GM21825 (cell line): ENCODE measurements around the gene ATRN.
"Not testable (repeated sequence)": the region's sequence is repeated elsewhere in the genome, so short reads cannot be mapped to it uniquely, and the experiment has no call there.

Source experiments
- ATAC-seq: cut with Tn5 transposase; IDR thresholded peaks from one replicate; pipeline ENCODE4 v1.9.1; 2021; ENCODE audit warnings: mild to moderate bottlenecking, moderate library complexity; ENCODE audit not compliant: unreplicated experiment

ATRN gene

DNA sequence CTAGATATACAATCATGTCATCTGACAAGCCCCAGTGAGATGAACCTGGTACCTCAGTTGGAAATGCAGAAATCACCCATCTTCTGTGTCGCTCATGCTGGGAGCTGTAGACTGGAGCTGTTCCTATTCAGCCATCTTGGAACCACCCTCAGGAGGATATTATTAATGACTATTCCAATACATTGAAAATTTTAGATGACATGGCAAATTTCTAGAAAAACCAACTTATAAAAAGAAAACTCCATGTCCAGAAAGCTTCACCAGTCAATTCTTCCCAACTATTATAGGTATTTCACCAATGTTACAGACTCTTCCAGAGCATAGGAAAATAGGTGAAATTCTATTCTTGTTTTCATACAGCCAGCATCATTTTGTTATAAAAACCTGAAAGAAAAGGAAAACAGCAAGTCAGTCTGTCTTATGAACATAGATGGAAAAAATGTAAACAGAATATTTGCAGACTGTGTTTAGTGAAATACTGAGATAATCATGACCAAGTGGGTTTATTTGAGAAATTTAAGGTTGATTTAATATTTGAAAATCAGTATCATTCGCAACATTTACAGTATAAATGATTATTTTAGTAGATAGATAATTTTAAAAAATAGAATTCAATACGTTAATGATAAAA is 43.3 kb downstream of the ATRN start:
- ATAC-seq = no peak

DNA sequence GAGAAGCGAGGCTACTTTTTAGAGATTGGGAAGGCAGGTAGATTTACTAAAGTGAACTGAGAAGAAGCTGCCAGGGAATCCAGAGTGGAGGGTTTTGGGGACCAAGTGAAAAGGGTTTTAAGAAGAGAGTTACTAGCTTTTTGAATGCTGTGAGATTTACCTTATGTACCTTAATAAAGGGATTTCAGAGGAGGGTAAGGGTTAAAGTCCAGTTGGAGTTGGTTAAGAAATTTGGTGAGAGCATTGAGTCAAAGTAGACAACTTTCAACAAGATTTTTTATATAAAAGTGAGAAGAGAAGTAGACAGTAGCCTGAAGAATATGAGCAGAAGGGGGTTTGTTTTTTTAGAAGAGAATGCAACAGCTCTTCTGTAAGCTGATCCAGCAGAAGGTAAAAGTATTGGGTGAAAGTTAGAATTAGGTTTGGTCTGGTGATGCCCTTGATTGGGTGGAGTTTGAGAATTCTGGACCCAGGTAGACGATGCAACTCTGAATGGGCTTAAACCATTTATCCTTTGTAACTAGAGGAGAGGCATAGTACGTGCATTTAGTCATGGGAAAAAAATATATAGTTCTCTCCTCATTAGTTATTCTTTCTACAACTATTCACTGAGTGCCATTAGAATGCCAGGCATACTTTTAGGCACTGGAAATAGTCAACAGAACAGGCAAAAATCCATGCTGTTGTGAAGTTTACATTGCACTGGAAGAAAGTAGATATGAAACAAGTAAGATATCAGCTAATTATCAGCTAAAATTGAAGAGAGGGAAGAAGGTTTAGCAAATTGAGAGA is 44.8 kb downstream of the ATRN start:
- no peak for ATAC-seq

DNA sequence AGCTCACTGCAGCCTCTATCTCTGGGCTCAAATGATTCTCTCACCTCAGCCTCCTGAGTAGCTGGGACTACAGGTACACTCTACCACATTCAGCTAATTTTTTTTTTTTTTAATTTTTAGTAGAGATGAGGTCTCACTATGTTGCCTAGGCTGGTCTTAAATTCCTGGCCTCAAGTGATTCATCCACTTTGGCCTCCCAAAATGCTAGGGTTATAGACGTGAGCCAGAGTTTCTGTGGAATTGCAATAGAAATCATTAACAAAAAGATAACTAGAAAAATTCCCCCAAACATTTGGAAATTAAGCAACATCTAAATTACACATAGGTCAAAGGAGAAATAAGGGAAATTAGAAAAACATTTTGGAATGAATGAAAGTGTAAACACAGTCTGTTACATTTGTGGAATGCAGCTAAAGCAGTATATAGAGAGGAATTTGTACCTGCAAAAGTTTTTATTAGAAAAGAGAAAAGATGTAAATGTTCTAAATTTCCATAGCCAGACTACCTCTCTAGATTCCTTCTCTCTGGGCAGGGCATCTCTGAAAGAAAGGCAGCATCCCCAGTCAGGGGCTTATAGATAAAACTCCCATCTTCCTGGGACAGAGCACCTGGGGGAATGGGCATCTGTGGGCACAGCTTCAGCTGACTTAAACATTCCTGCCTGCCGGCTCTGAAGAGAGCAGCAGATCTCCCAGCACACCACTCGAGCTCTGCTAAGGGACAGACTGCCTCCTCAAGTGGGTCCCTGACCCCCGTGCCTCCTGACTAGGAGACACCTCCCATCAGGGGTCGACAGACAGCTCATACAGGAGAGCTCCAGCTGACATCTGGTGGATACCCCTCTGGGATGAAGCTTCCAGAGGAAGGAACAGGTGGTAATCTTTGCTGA is 51.3 kb downstream of the ATRN start:
- no peak for ATAC-seq

DNA sequence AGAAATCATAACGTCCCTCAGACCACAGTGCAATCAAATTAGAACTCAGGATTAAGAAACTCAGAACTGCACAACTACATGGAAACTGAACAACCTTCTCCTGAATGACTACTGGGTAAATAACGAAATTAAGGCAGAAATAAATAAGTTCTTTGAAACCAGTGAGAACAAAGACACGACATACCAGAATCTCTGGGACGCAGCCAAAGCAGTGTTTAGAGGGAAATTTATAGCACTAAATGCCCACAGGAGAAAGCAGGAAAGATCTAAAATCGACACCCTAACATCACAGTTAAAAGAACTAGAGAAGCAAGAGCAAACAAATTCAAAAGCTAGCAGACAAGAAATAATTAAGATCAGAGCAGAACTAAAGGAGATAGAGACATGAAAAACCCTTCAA is 53.9 kb downstream of the ATRN start:
- not testable (repeated sequence) for ATAC-seq

DNA sequence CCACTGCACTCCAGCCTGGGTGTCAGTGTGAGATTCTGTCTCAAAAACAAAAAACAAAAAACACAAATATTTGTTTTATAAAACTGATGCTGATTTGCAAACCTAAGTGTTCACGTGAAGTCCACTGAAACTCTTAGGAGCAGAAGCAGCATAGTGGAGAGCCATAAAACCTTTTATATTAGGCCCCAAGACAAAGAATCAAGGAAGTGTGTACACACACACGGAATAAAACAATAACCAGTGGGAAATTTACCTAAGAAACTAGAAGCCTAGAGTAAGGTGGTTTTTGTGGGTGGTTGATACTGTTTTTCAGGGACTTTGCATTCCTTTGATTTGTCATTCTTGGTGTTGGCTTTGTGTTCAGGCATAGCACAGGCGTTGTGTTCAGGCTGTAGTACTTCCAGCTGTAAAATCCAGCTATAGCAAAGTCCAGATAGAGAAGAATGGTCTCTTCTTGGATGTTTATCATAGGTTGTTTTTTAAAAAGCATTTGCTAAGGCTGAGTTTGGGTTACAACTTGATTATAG is 61.3 kb downstream of the ATRN start:
- ATAC-seq = no peak

DNA sequence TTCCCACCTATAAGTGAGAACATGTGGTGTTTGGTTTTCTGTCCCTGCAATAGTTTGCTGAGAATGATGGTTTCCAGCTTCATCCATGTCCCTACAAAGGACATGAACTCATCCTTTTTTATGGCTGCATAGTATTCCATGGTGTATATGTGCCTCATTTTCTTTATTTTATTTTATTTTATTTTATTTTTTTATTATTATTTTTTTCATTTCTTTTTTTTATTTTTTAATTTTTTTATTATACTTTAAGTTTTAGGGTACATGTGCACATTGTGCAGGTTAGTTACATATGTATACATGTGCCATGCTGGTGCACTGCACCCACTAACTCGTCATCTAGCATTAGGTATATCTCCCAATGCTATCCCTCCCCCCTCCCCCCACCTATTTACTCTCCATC is 66.9 kb downstream of the ATRN start:
- ATAC-seq = not testable (repeated sequence)

DNA sequence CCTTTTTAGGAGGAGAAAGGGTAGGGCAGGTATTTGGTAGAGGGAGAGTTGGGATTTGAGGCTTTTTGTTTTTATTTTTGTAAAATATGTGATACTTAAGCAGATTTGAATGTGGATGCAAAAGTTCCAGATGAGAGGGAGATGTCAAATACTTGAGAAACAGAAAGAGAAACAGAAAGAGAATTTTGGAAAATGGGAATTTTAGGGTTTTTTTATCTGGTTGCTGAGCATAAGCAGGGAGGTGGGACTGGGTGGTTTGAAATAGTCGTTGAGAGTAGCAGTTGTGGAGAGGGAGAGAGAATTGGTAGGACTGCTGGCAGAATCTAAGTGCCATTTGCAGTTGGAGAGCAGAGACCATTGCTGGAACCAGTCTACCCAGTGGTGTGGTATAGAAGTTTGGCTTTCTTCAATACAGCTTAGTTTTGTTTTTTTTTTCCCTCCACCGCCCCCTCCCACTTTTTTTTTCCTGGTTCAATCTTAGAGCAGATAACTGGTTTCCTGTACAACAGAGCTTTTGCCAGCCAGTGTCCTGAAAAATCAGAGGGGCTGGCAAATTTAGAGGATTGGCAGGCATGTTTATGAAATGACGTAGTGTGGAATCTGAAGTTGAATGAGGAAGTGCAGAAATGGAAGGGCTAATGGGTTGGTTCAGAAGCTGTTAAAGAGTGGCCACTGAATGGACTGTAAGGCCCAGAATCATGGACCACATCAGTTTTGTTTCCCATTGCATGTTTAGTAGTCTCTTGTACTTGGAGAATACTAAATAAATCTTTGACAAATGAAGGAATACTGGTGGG is 68.7 kb downstream of the ATRN start:
- ATAC-seq = no peak

DNA sequence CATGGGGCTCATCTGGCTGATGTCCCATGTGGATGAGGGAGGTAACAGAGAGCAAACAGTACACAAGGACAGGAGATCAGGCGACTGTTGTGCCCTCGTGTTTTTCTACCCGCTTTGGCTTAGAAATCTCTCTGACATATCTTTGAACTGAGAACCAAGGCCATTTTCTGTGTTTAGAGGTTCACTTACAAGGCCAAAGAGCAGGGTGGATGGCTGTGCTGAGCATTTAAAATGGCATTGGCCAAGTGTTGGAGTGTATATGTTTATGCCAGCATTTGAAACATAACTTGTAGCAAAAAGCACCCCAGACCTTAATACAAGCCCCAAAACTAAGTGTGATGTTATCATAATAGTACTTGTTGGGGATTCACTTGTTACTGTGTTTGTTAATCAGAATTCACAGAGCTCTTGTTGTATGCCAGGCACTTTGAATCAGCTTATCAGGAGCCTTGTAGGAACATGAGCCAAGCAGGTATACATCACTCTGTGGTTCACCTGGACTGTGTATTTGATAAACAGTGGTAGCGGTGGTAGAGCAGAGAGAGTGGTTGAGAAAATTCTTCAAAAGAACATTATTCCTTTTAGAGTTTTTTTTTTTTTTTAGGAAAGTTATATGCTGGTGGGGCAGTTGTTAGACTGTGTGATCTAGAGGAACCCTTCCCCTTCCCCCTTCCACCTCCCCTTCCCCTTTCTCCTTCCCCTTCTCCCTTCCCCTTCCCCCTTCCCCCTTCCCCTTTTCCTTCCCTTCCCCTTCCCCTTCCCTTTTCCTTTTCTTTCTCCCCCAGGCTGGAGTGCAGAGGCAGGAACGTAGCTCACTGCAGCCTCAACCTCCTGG is 71.3 kb downstream of the ATRN start:
- ATAC-seq = no peak

DNA sequence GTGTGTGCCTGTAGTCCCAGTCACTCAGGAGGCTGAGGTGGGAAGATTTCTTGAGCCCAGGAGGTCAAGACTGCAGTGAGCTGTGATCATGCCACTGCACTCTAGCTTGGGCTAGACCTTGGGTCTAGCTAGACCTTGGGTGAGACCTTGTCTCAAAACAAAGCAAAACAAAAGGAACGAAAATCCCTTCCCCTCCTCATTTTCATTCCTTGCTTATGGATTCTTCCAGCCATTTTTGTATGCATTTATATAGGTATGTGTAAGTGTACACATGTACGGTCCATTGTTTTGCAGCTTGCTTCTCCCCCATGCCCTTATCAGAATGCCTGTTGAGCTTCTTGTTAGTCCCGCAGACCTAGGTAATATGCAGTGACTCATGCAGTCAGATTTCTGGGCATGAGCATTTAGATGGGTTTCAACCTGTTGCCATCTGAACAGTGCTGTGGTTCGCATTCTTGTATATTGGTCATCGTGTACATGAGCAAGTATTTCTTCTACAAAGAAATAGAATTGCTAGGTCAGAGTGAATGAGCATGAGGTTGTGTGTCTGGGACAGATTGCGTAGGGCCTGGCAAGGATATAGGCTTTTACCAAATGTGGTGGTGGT is 73.2 kb downstream of the ATRN start:
- ATAC-seq = no peak

DNA sequence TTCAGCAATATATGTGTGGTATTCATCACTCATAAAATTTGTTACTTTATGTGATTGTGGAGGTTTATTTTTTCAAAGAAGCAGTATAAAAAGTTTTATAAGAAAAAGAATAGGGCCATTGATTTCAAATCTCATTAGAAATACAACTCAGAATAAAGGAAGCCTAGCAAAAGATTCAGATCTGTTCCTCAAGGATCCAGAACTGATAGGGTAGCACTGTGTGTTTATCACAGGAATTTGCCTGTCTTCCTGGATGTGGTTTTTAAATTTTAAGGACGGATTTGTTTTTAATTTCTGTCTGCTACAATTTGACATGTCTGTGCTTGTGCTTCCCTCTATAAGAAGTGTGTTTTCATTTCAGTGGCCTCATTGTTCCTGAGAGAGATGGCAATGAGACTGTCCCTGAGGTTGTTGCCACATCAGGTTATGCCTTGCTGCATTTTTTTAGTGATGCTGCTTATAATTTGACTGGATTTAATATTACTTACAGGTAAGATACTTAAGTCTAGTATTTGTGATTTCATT is 74.6 kb downstream of the ATRN start:
- ATAC-seq = no peak

DNA sequence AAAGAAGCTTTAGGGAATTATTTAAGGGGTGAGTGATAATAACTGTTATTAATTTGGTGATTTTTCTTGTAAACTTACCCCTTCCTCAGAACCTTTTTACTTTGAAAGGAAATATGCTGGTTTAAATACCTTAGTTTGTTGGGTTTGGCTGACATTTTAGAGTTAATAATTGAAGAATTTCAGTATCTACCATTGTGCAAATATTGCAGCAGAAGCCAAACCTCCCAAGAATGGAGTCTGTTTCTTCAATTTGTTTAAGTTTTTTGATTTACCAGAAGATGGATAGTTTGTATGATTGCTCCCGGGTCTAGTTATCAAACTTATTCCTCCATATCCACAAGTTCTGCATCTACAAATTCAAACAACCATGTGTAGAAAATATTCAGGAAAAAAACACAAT is 77.1 kb downstream of the ATRN start:
- no peak for ATAC-seq

DNA sequence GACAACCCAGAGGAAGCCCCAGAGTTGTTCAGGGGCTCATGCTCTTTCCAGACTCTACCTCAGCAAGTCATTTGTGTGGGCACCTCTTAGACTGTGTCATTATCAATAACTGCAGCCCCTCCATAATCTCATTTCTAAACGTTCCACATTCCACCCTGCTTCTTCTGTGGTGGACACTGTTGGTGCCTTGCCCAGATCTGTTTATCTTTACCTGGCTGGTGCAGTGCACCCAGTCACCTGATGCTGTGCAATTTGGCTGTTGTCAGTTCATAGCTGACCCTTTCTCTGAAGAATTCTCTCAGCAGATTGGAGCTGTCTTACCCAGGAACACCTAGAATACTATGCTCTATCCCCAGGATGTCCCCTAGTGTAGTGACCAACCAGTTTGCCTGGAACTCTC is 80.0 kb downstream of the ATRN start:
- no peak for ATAC-seq

DNA sequence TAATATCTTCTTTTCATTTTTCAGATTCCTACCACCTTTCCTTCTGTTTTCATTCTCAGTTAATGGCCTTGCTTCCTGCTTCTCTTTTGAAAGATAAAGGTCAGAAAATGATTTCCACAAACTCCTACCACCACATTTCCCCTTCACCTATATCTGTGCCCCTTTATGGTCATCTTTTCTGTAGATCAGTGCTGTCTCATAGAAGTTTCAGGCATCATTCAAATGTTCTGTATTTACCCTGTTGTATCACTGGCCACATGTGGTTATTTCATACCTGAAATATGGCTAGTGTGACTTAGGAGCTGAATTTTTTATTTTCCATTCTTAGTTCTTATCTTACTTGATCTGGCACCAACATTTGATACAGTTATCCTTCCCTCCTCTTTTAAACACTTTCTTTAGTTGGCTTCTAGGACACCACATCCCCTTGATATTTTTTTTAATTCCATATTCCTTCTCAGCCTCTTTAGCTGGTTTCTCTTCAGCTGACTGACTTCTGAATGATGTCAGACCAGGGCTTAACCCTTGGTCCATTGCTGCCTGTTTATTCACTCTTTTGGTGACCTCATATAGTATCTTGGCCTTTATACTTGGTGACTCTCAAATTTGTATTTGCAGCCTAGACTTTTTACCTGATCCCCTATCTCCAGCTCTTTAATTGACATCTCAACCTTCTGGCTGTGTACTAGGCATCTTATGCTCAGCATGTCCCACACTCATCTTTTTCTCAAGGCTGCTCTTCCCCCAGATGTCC is 81.0 kb downstream of the ATRN start:
- ATAC-seq = no peak

DNA sequence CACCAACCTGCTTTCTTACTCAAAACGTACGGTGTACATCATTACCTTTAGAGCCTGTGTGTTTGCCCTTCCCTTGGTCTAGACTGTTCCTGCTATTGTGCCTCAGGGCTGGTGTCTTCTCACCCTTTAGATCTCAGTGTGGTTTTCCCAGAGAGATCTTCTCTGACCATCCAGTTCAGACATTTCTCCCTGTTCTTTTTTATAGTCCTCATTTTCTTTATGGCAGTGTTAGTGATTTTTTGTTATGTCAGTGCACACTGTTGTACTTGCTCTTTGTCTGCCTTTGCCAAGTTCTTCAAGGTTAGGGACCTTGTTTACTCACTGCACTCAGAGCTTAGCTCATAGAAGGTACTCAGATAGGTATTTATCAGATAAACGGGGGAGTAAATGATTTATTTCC is 82.8 kb downstream of the ATRN start:
- no peak for ATAC-seq

DNA sequence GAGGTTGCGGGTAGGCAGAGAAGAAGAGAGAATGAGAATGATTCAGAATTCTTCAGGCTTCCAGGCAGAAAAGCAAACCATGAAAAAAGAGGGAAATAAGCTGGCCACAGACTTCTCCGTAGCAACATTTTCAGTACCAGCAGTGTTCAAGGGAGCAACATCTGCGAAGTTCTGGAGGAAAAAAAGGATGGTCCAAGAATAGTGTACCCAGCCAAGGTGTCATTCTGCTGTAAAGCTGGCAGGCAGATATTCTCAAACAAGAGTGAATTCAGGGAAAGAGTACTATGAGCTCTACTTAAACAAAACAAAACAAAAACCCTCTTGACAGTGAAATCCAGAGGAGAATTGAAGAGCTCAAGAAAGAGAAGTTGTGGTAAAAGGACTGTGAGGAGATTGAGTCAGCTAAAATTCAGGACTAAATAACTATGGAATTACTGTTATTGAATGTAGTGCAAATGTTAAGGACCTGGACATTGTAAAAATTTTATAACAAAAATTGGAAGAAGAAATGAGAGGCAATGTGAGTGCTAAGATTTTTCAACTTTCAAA is 86.5 kb downstream of the ATRN start:
- no peak for ATAC-seq

DNA sequence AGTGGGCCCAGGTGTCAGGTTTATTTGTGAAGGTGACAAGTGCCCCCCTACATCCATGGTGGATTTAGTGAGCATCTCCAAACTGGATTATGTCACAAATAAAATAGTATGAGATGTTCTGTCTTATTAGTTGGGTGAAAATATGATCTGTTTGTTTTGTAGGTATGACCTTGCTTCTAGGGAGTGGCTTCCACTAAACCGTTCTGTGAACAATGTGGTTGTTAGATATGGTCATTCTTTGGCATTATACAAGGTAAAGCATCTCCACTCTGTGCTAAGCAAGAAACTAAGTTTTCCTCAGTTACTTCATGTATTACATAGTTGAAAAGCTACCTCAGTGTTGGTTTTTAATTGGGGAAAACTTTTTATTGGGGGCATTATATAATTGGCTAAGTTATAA is 88.4 kb downstream of the ATRN start:
- no peak for ATAC-seq

DNA sequence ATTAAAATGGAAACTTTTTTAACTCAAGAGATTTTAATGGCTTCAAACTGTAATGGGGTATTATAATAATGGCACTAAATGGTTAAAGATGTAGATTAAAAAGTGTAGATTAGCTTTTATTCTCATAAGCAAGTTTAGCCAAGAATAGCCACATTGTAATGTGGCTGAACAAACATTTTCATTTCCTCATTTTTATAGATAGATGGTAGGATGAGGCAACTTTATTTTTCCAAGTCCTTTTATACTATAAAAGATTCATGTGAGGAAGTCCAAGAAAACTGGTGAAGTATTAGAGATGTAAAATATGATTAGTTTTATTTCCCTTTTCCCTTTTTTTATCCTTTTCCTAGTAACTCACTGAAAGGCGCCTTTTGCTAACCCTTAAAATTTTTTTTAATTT is 88.8 kb downstream of the ATRN start:
- ATAC-seq = no peak

DNA sequence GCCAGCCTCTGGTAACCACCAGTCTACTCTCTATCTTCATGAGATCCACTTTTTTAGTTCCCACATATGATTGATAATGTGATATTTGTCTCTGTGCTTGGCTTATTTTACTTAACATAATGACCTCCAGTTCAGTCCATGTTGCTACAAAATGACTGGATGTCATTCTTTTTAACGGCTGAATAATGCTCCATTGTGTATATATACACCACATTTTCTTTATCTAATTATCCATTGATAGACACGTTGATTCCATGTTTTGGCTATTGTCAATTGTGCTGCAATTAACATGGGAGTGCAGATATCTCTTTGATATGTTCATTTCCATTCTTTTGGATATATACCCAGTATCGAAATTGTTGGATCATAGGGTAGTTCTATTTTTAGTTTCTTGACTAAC is 89.3 kb downstream of the ATRN start:
- ATAC-seq = no peak
